ENCODE measurements around the gene G0S2.
"Not testable (repeated sequence)": the region's sequence is repeated elsewhere in the genome, so short reads cannot be mapped to it uniquely, and the experiment has no call there.

Gene G0S2

GRCh38 chr1:209685821-209686220 lies 10.6 kb downstream of the G0S2 start:
- DNase-seq = peak; percentile 38

- no peak for DNase-seq
Observed at GRCh38 chr1:209686322-209686721, 11.1 kb downstream of the G0S2 start.

GRCh38 chr1:209688746-209689234 lies 13.6 kb downstream of the G0S2 start:
- no peak for DNase-seq

GRCh38 chr1:209689477-209689876 lies 14.3 kb downstream of the G0S2 start:
- DNase-seq = no peak

GRCh38 chr1:209691237-209691636 lies 16.0 kb downstream of the G0S2 start:
- DNase-seq = no peak

- no peak for DNase-seq
Observed at GRCh38 chr1:209692296-209692695, 17.1 kb downstream of the G0S2 start.

- DNase-seq = peak; percentile 85
Observed at GRCh38 chr1:209692745-209693504, 17.7 kb downstream of the G0S2 start.

- no peak for DNase-seq
Observed at GRCh38 chr1:209696673-209697072, 21.5 kb downstream of the G0S2 start.

GRCh38 chr1:209697126-209697525 lies 21.9 kb downstream of the G0S2 start:
- DNase-seq = no peak

GRCh38 chr1:209700686-209701085 lies 25.5 kb downstream of the G0S2 start:
- DNase-seq = not testable (repeated sequence)

GRCh38 chr1:209702832-209703231 lies 27.6 kb downstream of the G0S2 start:
- DNase-seq = no peak

GRCh38 chr1:209703834-209704504 lies 28.8 kb downstream of the G0S2 start:
- no peak for DNase-seq

GRCh38 chr1:209704584-209704983 lies 29.4 kb downstream of the G0S2 start, which contains the start of gene HSD11B1:
Gene HSD11B1, plus strand, starts transcription at chr1:209704846. Its CDS starts 97 bp downstream, at chr1:209704943.
- no peak for DNase-seq

- no peak for DNase-seq
Observed at GRCh38 chr1:209705033-209705598, 29.9 kb downstream of the G0S2 start.

- DNase-seq = no peak
Observed at GRCh38 chr1:209706622-209707021, 31.4 kb downstream of the G0S2 start.

GRCh38 chr1:209707308-209707707 lies 32.1 kb downstream of the G0S2 start:
- DNase-seq = no peak

GRCh38 chr1:209708297-209708696 lies 33.1 kb downstream of the G0S2 start:
- DNase-seq = no peak

GRCh38 chr1:209710093-209710492 lies 34.9 kb downstream of the G0S2 start:
- DNase-seq = no peak

- DNase-seq = no peak
Observed at GRCh38 chr1:209710847-209711246, 35.6 kb downstream of the G0S2 start.

GRCh38 chr1:209714338-209714737 lies 39.1 kb downstream of the G0S2 start:
- no peak for DNase-seq

GRCh38 chr1:209715314-209715713 lies 40.1 kb downstream of the G0S2 start:
- no peak for DNase-seq

GRCh38 chr1:209717818-209718217 lies 42.6 kb downstream of the G0S2 start:
- DNase-seq = no peak

- DNase-seq = no peak
Observed at GRCh38 chr1:209720326-209720725, 45.1 kb downstream of the G0S2 start.

- DNase-seq = no peak
Observed at GRCh38 chr1:209720826-209721225, 45.6 kb downstream of the G0S2 start.

Measured in CD4-positive, alpha-beta T cell treated with Interleukin-17A for 4 hours (primary cell).